CD4-positive, alpha-beta T cell treated with Interleukin-1 beta for 1 hour (primary cell): Measurements from ENCODE around the gene SPATS2L.

Source experiments
- DNase-seq, 2 donors: peaks; one replicate each; pipeline ENCODE4 v3.0.0-alpha.2; 2020 to 2022

SPATS2L gene

GRCh38 chr2:200449149-200449548 is 142.7 kb downstream of the SPATS2L start:
- no peak for DNase-seq

DNA sequence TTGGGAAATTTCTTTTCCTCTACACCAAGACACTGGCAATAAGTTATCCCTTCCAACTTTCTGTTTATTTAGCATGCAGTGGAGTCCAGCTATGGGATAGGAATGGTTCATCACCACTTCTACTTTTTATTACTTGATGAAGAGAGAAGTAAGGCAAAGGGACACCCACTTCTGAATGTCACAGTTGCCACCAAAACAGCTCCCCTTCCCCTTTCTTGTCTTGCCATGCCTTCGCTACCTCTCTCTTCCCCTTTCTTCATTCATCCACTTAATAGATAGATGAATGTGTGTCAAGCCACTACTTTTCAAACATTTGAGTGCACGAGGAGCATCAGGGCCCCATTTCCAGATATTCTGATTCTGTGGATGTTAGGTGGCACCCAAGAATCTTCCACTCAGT is 143.8 kb downstream of the SPATS2L start:
- no peak for DNase-seq

DNA sequence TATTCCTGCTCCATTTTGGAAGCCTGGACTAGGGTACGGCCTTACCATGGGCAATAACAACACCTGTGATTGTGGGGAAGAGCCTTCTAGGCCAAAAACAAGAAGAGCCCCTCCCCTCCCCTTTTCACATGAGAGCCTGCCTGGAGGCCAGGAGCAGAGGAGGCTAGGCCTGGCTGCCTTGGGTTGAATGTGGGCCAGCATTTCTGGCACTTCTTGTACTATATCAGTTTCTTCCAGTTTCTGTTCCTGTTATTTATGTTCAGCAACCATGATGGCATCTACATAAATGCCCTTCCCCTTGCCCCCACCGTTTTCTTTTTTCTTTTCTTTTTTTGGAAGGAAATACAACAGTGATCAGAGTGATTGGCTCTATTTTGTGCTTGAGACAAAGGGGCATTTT is 145.0 kb downstream of the SPATS2L start:
- DNase-seq = peak in 1 of 2 donors; percentile 30

DNA sequence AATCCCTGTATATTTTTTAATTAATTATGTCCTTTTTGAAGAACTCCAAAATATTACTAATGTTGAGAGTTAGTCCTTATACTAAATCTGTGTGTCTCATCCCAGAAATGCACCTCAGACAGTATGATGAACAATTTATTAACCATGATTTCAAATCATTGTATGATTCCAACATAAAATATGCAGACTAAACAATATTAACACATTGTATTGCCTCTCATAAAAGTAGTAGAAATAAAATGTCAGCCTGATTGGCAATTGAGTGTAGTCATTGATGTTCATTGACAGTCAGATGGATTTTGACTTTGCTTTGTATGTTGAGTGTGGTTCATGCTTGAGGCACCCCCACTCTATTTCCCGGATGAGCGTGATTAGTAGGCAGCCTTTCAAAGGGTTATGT is 145.9 kb downstream of the SPATS2L start:
- no peak for DNase-seq

DNA sequence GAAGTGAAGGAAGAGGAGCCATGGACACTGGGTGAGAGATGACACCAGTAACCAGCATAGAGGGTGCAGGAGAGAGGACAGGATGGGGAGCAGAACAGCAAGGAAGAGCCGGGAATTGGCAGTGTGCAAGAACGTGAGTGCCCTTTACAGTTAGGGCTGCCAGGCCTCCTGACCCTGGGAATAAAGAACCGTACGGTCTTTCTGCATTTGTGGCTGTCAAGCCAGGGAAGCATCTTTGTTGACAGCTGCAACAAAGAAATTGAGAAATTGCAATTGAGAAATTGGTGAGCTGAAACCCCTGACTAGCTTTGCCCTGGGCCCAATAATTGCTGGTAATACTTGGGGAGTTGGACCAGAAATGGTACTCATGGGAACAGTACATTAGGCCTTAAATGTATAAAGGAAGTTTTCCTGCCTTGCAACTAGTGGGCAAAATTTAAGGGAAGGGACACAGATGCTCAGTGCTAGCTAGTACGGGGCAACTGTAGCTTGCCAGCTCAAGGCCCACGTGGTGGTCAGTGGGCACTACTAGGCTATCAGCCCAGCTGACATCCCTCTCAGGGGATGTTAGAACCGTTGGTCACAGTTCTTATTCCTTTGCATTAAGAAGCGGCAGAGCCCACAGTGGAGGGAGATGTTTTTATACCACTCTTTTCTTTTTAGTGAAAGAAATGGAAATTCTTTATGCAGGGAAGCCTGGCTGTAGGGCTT is 146.8 kb downstream of the SPATS2L start:
- DNase-seq = no peak

- no peak for DNase-seq
Observed at GRCh38 chr2:200453853-200454534, 147.5 kb downstream of the SPATS2L start.

DNA sequence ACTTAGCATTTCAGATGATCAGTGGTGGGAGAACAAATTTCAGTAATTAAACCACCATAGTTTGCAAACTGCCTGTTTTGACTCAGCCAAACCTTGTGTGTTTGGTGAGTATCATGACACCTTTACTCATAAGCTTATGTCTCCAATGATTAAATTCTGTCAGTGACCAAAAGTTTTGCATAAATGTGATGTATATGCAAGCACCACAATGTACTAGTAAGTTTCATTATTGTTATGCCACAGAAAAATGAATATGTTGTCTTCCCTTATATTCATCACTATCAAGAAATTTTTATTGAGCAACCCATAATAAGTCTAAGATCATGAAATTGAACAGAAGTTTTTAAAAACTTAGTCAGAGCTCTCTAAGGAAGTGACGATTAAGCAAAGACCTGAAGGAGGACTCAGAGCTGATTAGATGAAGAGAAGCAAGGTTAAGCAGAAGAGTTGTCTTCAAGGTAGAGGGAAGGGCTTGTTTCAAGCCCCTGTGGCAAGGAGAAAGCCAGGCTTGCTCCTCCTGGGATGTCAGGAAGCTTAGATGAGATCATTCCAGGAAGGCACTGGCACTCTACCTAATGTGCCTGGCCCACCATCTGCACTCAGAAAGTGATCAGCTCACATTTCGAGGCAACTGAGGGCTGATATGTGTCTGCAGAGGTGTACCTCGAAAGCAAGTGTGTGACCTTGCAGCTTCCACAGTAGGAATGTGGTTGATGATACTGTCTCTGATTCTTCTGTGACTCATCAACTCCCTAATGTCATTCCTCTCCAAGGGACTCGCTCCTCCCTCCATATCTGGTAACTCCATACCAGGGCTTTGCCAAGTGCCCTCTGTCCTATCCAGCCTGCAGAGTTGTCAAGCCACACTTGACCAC is 148.7 kb downstream of the SPATS2L start:
- DNase-seq = no peak

GRCh38 chr2:200455958-200456421 is 149.5 kb downstream of the SPATS2L start:
- DNase-seq = peak in 1 of 2 donors; percentile 7

DNA sequence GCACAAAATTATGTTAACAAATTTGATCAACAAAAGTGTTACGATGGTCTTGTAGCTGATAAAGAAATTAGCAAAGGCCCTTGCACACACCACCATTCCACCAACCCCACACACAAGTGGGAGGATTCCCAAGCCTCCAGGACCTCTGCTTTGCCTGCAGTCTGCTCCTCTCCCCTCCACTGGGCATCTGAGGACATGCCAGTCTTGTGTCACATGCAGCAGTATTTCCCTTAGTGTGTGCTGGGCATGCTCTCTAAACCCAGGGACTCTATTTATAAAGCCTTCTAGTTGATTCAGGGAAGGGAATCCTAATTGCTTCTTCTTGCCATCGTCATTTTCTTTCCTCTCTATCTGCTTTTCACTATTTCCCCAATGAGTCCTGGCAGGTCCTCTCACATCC is 150.1 kb downstream of the SPATS2L start:
- no peak for DNase-seq

DNA sequence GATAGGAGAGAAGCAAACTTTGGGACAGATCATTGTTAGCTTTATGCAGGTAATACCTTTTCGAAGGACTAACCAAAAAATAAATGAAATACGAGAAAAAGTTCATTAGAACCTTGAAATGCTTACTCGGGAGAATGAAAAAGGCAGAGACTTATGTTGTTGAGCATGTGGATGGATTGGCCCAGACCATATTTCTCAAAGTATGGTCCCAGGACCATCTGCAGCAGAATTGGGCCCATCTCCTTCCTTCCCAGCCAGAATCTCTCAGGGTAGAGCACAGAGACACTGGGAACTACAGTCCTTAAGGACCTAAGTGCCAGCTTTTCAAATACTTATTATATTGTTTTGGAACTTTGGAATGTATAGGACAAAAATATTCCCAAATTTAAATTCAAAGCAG is 152.6 kb downstream of the SPATS2L start:
- no peak for DNase-seq

- DNase-seq = no peak
Observed at GRCh38 chr2:200461846-200462710, 155.6 kb downstream of the SPATS2L start.

- DNase-seq = no peak
Observed at GRCh38 chr2:200463452-200463851, 157.0 kb downstream of the SPATS2L start.

- DNase-seq = peak; percentile 36 to 52
Observed at GRCh38 chr2:200466425-200467418, 160.2 kb downstream of the SPATS2L start.

- peak; percentile 18 to 51 for DNase-seq
Observed at GRCh38 chr2:200467806-200468681, 161.6 kb downstream of the SPATS2L start.

DNA sequence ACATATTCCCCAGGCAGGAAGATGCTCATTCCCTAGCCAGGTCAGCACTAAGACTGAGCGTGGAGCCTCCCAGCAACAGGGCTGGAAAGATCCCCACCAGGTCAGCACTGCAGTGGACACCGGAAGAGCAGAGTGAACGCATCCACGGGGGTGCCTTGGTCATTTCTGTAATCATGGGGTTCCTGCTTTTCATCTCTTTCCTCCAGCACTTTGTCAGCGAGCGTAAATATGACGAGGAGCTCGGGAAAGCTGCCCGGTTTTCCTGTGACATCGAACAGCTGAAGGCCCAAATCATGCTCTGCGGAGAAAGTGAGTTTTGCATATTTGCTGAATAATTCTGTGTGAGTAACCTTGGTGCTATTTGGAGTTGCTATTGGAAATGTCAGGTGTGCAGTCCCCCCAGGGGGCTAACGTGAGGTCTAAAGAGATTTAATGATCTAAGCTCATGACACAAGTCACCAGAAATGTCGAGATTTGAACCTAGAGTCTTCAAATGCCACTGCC is 163.3 kb downstream of the SPATS2L start:
- DNase-seq = no peak

DNA sequence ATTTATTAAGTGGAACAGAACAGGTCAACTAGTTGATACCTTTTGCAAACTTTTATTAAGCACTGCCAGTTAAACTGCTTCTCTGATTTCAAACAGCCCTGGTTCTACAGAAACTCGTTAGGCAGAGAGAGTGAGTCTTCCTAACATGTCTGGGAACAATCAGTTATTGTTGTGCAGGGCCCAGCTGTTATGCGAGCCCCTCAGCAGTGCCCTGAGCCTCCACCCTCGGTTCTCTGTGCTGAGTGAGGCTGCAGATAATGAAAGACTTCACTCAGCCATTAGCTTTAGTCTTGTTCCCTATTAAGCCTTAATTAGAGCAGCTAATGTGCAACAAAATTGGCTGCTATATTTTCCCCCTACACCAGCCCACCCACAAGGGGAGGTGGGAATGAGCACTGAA is 163.7 kb downstream of the SPATS2L start:
- no peak for DNase-seq

DNA sequence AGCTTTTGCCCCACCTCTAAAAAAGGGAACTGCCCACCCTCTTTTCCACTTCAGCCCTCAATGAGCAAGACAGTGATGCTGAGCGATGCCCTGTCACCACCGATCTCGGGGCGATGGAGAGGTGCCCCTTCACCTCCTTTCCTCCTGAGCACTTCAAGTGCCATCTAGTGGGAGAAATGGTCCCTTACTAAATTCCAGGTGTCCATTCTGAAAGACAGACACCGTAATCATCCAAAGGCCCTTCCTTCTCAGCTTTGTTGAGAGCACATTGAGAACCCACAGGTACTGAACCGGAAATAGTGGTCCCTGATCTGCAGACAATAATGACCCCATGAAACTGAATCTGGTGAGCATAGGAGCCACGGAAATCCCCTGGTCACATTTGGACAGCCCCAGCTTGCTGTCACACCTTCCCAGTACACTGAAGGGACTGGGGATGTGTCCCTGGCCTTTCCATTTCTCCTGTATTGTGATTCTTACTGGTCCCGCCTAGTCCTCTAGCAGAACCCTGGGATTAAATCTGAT is 164.9 kb downstream of the SPATS2L start:
- DNase-seq = peak; percentile 53 to 60

- no peak for DNase-seq
Observed at GRCh38 chr2:200471928-200472645, 165.6 kb downstream of the SPATS2L start.
